ENCODE data around the gene PRICKLE2. TPM values are rescaled to one million over a fixed set of nuclear protein-coding genes. Genes with fewer than 3 reads are reported as not detected.

Gene PRICKLE2
- total and polyA plus RNA-seq, 10 of the 15 experiments (the other 5 are each of a cell fraction or from before 2014, with no cell fraction given): 0.11 to 2.6 (median 0.69) TPM

DNA sequence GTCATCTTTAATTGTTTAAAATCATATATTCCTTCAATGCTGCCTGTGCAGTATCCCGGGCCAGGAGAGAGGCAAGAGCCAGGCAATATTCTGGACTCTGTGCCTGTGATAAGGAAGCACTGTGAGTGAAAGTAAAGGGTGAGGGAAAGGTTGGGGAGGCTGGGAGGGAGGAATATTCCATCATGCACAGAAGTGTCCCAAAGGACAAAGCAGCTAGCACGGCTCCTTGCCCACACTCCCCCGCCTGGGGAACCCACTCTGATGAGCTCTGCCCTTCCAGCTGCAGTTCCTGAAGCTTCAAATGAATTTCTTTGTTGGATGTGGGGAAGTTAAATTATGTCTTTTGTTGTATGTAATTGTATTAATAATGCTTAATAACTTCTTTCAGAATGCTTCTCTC is 1.5 kb upstream of the PRICKLE2 start:
- in situ Hi-C loops (cut with MboI): no loop called here
- TF ChIP-seq KDM1A (IDR thresholded peaks at IDR 0.05; ENCODE audit: borderline replicate concordance) (no peak), TCF12 (IDR thresholded peaks at IDR 0.05; ENCODE audit: low read depth, low read length) (no peak), RCOR1 (conservative IDR thresholded peaks at IDR 0.05; ENCODE audit: low read depth, low read length) (no peak), BCLAF1 (IDR thresholded peaks at IDR 0.05) (no peak), STAT1 (conservative IDR thresholded peaks at IDR 0.05) (no peak), TBL1XR1 (IDR thresholded peaks at IDR 0.05; ENCODE audit: low read depth, low read length) (no peak), NFXL1 (IDR thresholded peaks at IDR 0.05; ENCODE audit: borderline replicate concordance) (no peak), ZZZ3 (IDR thresholded peaks at IDR 0.05; ENCODE audit: control insufficient read depth, insufficient read length, low read depth) (no peak), ZNF24 (IDR thresholded peaks at IDR 0.05) (no peak), SIX5 (IDR thresholded peaks at IDR 0.05; ENCODE audit: low read depth, low read length, severe bottlenecking) (no peak), E4F1 (IDR thresholded peaks at IDR 0.05; ENCODE audit: borderline replicate concordance, partially characterized antibody) (no peak), JUND (IDR thresholded peaks at IDR 0.05; ENCODE audit: low read depth, low read length) (no peak), CREB1 (IDR thresholded peaks at IDR 0.05; ENCODE audit: low read depth) (no peak), BRCA1 (IDR thresholded peaks at IDR 0.05; ENCODE audit: low read depth, low read length) (no peak), PML (IDR thresholded peaks at IDR 0.05; ENCODE audit: low read length) (no peak)
- TF ChIP-seq, protein P1, sequence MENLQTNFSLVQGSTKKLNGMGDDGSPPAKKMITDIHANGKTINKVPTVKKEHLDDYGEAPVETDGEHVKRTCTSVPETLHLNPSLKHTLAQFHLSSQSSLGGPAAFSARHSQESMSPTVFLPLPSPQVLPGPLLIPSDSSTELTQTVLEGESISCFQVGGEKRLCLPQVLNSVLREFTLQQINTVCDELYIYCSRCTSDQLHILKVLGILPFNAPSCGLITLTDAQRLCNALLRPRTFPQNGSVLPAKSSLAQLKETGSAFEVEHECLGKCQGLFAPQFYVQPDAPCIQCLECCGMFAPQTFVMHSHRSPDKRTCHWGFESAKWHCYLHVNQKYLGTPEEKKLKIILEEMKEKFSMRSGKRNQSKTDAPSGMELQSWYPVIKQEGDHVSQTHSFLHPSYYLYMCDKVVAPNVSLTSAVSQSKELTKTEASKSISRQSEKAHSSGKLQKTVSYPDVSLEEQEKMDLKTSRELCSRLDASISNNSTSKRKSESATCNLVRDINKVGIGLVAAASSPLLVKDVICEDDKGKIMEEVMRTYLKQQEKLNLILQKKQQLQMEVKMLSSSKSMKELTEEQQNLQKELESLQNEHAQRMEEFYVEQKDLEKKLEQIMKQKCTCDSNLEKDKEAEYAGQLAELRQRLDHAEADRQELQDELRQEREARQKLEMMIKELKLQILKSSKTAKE (IDR thresholded peaks at IDR 0.05; ENCODE audit: low read depth, poor library complexity, severe bottlenecking): no peak

More for the DNA sequence above, 1.5 kb upstream of the PRICKLE2 start:
- RAD21 ChIA-PET (ENCODE audit: unreplicated experiment): interaction anchor here (0.7 to 6.0 kb wide), 8 partner anchors 8 to 262 kb away, joined by 3 to 30 read pairs (median 16); no protein-coding TSS in a partner anchor
- no peaks in the 10 kb centered on the region for H4K20me1 ChIP-seq (ENCODE audit: control insufficient read depth, insufficient read depth)
- H3K9ac ChIP-seq (ENCODE audit: control insufficient read depth, insufficient read depth, low read length): no peak overlapping the region
- no peaks in the 10 kb centered on the region for H3K9me3 ChIP-seq (replicated peaks; ENCODE audit: control insufficient read depth, insufficient read depth, low read length)
- no peak overlapping the region for H3K4me3 ChIP-seq
- no peaks in the 10 kb centered on the region for H3K27me3 ChIP-seq (replicated peaks in 1 of 2; ENCODE audit: control insufficient read depth in 2 of 2, insufficient read depth in 2 of 2, low read length in 1 of 2)
- intact Hi-C loops (cut with micrococcal nuclease; ENCODE audit: unreplicated experiment): loop anchor here (10.0 kb wide), 1 partner anchor 192 kb away; no protein-coding TSS in a partner anchor
- 51% methylated on average over 3 of the region's 3 CpGs for WGBS (ENCODE audit: insufficient coverage, insufficient replicate concordance, low lambda C conversion rate, missing lambda C conversion rate)
- H3K36me3 ChIP-seq (ENCODE audit: control insufficient read depth in 2 of 2, insufficient read depth in 2 of 2, low read length in 1 of 2): no peaks in the 10 kb centered on the region
- POLR2A ChIA-PET: interaction anchor here (1.0 kb wide), 1 partner anchor 23 kb away, joined by 3 read pairs; no protein-coding TSS in a partner anchor
- no peaks in the 10 kb centered on the region for H3K79me2 ChIP-seq (ENCODE audit: control insufficient read depth, insufficient read depth, low read length)
- H3K4me1 ChIP-seq (ENCODE audit: control insufficient read depth, insufficient read depth, low read length): no peaks in the 10 kb centered on the region; the same call in 1 of the 2 replicates
- no TSS peak for BruUV-seq (replicated peaks)
- FAIRE-seq (no peak), ATAC-seq (no peak), DNase-seq (ENCODE audit: low read depth, low spot score) (no peak)
- H3K4me2 ChIP-seq (ENCODE audit: control insufficient read depth, insufficient read depth): no peak overlapping the region
- CTCF ChIA-PET: interaction anchor here (0.7 to 7.3 kb wide), 11 partner anchors 12 to 257 kb away, joined by 3 to 54 read pairs (median 28); no protein-coding TSS in a partner anchor
- H2AFZ ChIP-seq (ENCODE audit: control insufficient read depth, low read depth, low read length): no peak overlapping the region
- SMC1A ChIA-PET (ENCODE audit: uncharacterized antibody, unreplicated experiment): interaction anchor here (0.8 to 6.7 kb wide), 14 partner anchors 9 to 304 kb away, joined by 3 to 86 read pairs (median 22); no protein-coding TSS in a partner anchor
- no peak overlapping the region for H3K27ac ChIP-seq (ENCODE audit: control insufficient read depth, insufficient read depth)

Measured in GM12878 (cell line).